CD4-positive, alpha-beta T cell treated with Interleukin-4 for 4 hours (primary cell): Measurements from ENCODE around the gene GNA14.

Experiments used
- DNase-seq: peaks from one replicate; pipeline ENCODE4 v3.0.0-alpha.2; 2020

GNA14 gene

GRCh38 chr9:77384406-77384805, 263.7 kb downstream of the GNA14 start:
- DNase-seq: no peak

GRCh38 chr9:77375956-77376532, 272.1 kb downstream of the GNA14 start:
- DNase-seq: no peak

- DNase-seq: no peak
Measured at GRCh38 chr9:77374266-77374665, 273.9 kb downstream of the GNA14 start.
